Lower lobe of right lung (tissue), 2 donors: ENCODE measurements around the gene PRKG1. TPM values are rescaled to one million over a fixed set of nuclear protein-coding genes. Genes with fewer than 3 reads are reported as not detected.

Source experiments
- ATAC-seq, 2 donors: fragments of 200-7000 bp; cut with Tn5 transposase; one replicate each; pipeline ENCODE4 v1.9.1; 2020 to 2022; ENCODE audit warnings: mild to moderate bottlenecking in 2 of 2, moderate library complexity in 2 of 2
- DNase-seq: peaks from one replicate; pipeline ENCODE4 v3.0.0-alpha.2; 2020
- H3K27ac ChIP-seq: fragments of 200-600 bp; one replicate; pipeline ENCODE4 v1.8.0; 2022
- H3K27me3 ChIP-seq: fragments of 200-600 bp; one replicate; pipeline ENCODE4 v1.8.0; 2022; ENCODE audit warnings: low read depth
- H3K36me3 ChIP-seq: fragments of 200-600 bp; one replicate; pipeline ENCODE4 v1.8.0; 2022; ENCODE audit warnings: mild to moderate bottlenecking
- H3K4me1 ChIP-seq: fragments of 200-600 bp; one replicate; pipeline ENCODE4 v1.8.0; 2022
- H3K4me3 ChIP-seq: fragments of 200-600 bp; one replicate; pipeline ENCODE4 v1.8.0; 2022; ENCODE audit warnings: mild to moderate bottlenecking
- H3K9me3 ChIP-seq: fragments of 200-600 bp; one replicate; pipeline ENCODE4 v1.8.0; 2022
- CTCF ChIP-seq: fragments of 200-600 bp; IDR thresholded peaks from one replicate; pipeline ENCODE4 v1.8.0; 2022; ENCODE audit warnings: antibody characterized with exemption, mild to moderate bottlenecking
- intact Hi-C: fragments of 100-400 bp; cut with DNase I; formaldehyde crosslinking; loops from one replicate; pipeline ENCODE4 v1.11.0; 2022
- total RNA-seq: library from RNA; stranded (reverse); fragmentation: NEBNext Ultra II Directional; extraction: Animal tissue kit (Norgen Biotek cat#: 25700); gene quantifications from one replicate; pipeline ENCODE4 v1.2.1, GENCODE V29; 2021
- donor health status: DM: no; HTN: yes; CAD: no; lungs with severe emphysema.

The PRKG1 gene
- total RNA-seq, 1 donor from 2014 or later = 23.6 TPM

DNA sequence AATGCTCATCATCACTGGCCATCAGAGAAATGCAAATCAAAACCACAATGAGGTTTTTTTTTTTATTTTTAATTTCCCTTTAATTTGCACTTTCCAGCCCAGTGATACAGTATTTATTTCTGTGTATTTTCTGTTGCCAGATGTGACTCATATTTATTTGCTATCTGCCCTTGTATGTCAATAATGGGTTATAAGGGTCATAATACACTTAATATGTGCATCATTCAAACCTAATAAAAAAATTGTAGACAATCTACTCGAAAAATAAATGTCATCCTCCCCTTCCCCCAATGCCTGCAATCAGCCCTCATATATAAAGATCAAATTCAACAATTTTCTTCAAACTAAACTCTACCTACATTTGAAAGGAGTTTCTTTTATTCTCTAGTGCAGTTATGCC, 470.6 kb downstream of the PRKG1 start:
- H3K27ac ChIP-seq = no peak overlapping the region
- H3K4me3 ChIP-seq = no peak overlapping the region
- no peaks in the 10 kb centered on the region for H3K27me3 ChIP-seq
- no peaks in the 10 kb centered on the region for H3K36me3 ChIP-seq
- no peaks in the 10 kb centered on the region for H3K9me3 ChIP-seq
- no peak for DNase-seq
- TF ChIP-seq CTCF = no peak
- ATAC-seq = no peak
- no peaks in the 10 kb centered on the region for H3K4me1 ChIP-seq
- intact Hi-C loops = no loop called here

DNA sequence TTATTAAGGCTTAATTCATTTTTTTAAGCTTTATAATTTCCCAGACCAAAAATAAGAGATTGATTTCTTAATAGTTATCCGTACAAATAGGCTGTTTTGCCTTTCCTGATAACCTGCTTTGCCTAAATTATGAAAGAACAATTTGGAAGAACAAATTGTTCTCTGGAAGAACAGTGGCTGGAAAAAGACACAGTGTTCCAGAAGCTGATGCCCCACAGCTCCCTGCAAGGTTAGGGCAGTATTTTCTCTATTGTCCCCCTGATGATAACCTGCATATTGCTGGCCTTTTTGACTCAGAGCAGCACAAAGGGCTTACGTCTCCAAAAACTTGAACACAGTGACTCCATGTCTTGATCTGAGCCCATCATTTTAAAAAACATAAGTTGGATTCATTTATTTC, 473.7 kb downstream of the PRKG1 start:
- no peak for TF ChIP-seq CTCF
- ATAC-seq (no peak), DNase-seq (no peak)
- Histone ChIP-seq H3K36me3 (no peaks in the 10 kb centered on the region), H3K4me3 (no peak overlapping the region), H3K27ac (no peak overlapping the region), H3K27me3 (no peaks in the 10 kb centered on the region), H3K9me3 (no peaks in the 10 kb centered on the region), H3K4me1 (no peaks in the 10 kb centered on the region)
- intact Hi-C loops = no loop called here

GRCh38 chr10:51552879-51553278, 478.6 kb downstream of the PRKG1 start:
- Histone ChIP-seq H3K36me3 (no peaks in the 10 kb centered on the region), H3K4me3 (no peak overlapping the region), H3K4me1 (no peaks in the 10 kb centered on the region), H3K27ac (no peak overlapping the region), H3K27me3 (no peaks in the 10 kb centered on the region), H3K9me3 (no peaks in the 10 kb centered on the region)
- no peak for TF ChIP-seq CTCF
- intact Hi-C loops = no loop called here
- ATAC-seq (no peak), DNase-seq (no peak)

- no peak for TF ChIP-seq CTCF
- no peaks in the 10 kb centered on the region for H3K4me1 ChIP-seq
- H3K27ac ChIP-seq = no peak overlapping the region
- H3K27me3 ChIP-seq = no peaks in the 10 kb centered on the region
- ATAC-seq (no peak), DNase-seq (no peak)
- intact Hi-C loops = no loop called here
- no peaks in the 10 kb centered on the region for H3K9me3 ChIP-seq
- H3K4me3 ChIP-seq = no peak overlapping the region
- H3K36me3 ChIP-seq = no peaks in the 10 kb centered on the region
Measured at GRCh38 chr10:51564896-51565510, 490.7 kb downstream of the PRKG1 start.

- no peak for TF ChIP-seq CTCF
- no peak for ATAC-seq
- Histone ChIP-seq H3K27ac (no peak overlapping the region), H3K4me1 (no peaks in the 10 kb centered on the region), H3K36me3 (no peaks in the 10 kb centered on the region), H3K9me3 (no peaks in the 10 kb centered on the region), H3K27me3 (no peaks in the 10 kb centered on the region), H3K4me3 (no peak overlapping the region)
- no peak for DNase-seq
- intact Hi-C loops = no loop called here
Measured at GRCh38 chr10:51567271-51567670, 493.0 kb downstream of the PRKG1 start.
